GM19438 (cell line): ENCODE measurements around the gene QRICH2.
"Not testable (repeated sequence)": the region's sequence is repeated elsewhere in the genome, so short reads cannot be mapped to it uniquely, and the experiment has no call there.

Experiments
- ATAC-seq: cut with Tn5 transposase; IDR thresholded peaks from one replicate; pipeline ENCODE4 v1.9.1; 2021; ENCODE audit warnings: low read depth; ENCODE audit not compliant: unreplicated experiment

Gene QRICH2

GRCh38 chr17:76268015-76268749, 39.9 kb downstream of the QRICH2 start:
- ATAC-seq = no peak

DNA sequence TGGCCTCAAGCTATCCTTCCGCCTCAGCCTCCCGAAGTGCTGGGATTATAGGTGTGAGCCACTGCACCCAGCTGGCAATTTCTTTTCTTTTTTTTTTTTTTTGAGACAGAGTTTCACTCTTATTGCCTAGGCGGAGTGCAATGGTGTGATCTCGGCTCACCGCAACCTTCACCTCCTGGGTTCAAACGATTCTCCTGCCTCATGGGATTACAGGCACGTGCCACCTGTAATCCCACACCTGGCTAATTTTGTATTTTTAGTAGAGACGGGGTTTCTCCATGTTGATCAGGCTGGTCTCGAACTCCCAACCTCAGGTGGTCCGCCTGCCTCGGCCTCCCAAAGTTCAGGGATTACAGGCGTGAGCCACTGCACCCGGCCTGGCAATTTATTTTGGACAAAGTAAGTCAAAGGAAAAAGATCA, 40.5 kb downstream of the QRICH2 start:
- not testable (repeated sequence) for ATAC-seq

- no peak for ATAC-seq
These were observed 41.0 kb downstream of the QRICH2 start for GRCh38 chr17:76267051-76267576.

GRCh38 chr17:76266244-76266938, 41.7 kb downstream of the QRICH2 start:
- no peak for ATAC-seq

- ATAC-seq = no peak
These were observed 42.3 kb downstream of the QRICH2 start for GRCh38 chr17:76265624-76266243.

- ATAC-seq = peak; percentile 72
These were observed 43.1 kb downstream of the QRICH2 start, which contains the start of gene UBALD2 for GRCh38 chr17:76264755-76265623. Gene UBALD2, plus strand, starts transcription at chr17:76265348. Its CDS starts 158 bp downstream, at chr17:76265506.

GRCh38 chr17:76264425-76264754, 43.7 kb downstream of the QRICH2 start:
- no peak for ATAC-seq

GRCh38 chr17:76263896-76264295, 44.2 kb downstream of the QRICH2 start:
- ATAC-seq = no peak

DNA sequence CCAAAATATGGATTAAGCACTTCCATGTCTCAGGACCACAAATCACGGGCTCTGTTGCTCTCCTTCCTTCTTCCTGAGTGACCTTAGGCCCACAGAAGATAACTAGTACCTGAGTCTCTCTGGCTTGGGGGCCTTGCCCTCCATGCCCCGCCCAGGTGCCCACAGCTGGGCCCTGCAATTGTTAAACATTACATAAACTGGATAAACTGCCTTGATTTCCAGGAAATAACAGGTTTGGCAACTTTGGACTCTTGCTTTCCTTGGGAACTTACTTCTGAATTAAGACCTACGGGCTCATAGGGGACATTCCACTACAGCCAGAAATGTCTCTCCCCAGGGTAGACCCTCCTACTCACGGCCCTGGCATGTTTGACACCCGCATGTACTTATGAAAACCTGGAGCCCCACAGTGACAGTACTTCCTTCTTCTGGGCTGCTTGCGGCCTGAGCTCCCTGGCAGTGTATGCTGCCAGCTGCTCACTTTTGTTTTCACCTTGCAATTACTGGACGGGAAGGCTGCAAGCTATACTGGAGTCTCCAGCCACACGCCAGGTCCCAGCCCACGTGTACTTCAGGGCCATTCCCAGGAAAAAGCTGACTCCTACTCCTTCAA, 45.2 kb downstream of the QRICH2 start:
- no peak for ATAC-seq

DNA sequence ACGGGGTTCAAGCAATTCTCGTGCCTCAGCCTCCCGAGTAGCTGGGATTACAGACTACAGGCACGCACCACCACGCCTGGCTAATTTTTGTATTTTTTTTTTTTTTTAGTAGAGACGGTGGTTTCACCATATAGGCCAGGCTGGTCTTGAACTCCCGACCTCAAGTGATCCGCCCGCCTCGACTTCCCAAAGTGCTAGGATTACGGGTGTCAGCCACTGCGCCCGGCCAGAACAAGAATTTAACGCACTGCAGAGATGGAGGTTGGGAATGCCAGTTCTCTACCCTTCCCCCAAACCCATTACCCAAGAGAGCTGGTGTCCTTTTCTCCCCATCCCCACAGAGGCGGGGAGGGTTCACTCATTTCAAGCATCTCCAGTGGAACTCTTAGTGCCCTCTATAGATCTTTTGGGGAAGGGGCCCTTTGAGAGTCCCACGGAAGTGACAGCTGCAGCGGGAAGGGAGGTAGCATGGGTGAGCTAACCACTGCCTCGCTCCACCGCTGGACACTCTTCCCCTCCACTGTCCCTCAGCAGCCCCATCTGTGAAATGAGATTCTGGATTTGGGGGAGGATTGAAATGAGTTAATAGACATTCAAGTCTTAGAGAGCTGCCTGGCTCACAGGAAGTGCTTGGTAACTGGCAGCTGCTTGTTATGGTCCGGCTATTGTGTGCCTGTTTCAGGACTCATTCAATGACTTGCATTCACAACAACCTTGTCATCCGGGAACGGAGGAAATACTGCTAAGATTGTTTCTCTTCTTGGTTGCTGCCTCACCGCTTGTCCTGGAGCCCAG, 46.5 kb downstream of the QRICH2 start:
- ATAC-seq = no peak

- ATAC-seq = no peak
These were observed 47.4 kb downstream of the QRICH2 start for GRCh38 chr17:76260669-76261068.

DNA sequence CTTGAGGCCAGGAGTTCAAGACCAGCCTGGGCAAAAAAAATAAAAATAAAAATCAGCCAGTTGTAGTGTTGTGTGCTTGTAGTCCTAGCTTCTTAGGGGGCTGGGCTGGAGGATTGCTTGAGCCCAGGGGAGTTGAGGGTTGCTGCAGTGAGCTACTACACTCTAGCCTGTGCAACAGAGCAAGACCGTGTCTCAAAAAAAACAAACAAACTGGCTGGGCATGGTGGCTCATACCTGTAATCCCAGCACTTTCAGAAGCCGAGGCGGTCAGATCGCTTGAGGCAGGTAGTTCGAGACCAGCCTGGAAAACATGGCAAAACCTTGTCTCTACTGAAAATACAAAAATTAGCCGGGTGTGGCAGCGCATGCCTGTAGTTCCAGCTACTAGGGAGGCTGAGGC, 47.9 kb downstream of the QRICH2 start:
- no peak for ATAC-seq

GRCh38 chr17:76256430-76257050, 51.5 kb downstream of the QRICH2 start:
- ATAC-seq = not testable (repeated sequence)

- no peak for ATAC-seq
These were observed 52.2 kb downstream of the QRICH2 start for GRCh38 chr17:76255801-76256429.

DNA sequence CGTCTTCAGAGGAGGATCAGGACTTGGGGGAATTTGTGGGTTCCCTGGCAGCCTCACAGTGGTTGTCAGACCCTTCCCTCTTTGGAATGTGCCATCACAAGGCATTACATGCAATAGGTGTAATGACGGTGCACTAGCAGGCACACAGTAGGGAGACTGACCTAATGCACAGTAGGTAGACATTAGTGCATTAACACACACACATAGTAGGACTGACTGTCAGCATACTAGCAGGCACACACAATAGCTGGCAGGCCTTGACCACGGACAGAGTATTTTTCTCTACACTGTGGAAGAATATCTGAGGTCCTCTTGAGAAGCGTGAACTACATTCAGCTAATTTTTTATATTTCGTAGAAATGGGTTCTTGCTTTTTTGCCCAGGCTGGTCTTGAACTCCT, 53.8 kb downstream of the QRICH2 start:
- ATAC-seq = no peak

DNA sequence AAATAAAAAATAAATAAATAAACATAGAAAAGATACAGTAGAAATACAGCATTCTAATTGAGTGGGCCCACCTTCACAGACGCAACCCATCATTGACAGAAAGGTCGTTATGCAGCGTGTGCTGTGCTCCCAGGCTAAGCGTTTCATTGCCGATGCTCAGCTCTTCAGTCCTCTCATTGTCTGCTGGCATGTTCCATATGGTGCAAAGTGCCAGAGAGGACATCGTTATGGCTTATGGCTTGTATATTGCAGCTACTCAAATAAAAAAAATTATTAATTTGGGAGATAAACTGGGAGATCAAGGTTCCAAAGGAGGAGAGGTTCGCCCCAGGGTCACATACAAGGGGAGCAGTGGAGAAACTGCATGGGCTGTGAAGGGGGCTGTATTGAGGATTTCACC, 54.2 kb downstream of the QRICH2 start:
- ATAC-seq = no peak

DNA sequence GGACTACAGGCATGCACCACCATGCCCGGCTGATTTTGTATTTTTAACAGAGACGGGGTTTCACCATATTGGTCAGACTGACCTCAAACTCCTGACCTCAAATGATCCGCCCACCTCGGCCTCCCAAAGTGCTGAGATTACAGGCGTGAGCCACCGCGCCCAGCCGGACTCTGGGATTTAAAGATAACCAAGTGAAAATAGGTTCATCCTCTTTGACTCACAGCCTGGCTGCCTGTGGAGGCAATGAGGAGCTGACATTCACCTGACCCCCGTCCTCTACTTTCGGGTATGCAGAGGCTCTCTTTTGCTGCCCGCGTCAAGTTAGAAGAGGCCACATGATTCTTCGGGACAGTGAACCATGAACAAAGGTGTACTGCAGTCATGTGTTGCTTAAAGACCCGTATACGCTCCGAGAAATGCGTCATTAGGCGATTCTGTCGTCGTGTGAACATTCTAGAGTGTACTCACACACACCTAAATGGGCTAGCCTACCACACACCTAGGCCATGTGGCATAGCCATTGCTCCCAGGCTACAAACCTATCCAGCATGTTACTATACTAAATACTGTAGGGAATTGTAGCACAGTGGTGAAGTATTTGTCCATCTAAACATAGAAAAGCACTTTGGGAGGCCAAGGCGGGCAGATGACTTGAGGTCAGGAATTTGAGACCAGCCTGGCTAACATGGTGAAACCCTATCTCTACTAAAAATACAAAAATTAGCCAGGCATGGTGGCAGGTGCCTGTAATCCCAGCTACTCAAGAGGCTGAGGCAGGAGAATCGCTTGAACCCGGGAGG, 54.9 kb downstream of the QRICH2 start:
- ATAC-seq = not testable (repeated sequence)
